Pancreas (tissue), 10 donors: ENCODE results near the gene CES4A. TPM values are rescaled to one million over a fixed set of nuclear protein-coding genes. Genes with fewer than 3 reads are reported as not detected.

Experiments used
- ATAC-seq, 4 donors: fragments of 200-7000 bp; cut with Tn5 transposase; one replicate each; pipeline versions ENCODE4 v1.8.0 to v1.9.1; 2020; ENCODE audit warnings: mild to moderate bottlenecking in 4 of 4, moderate library complexity in 4 of 4
- DNase-seq, 6 donors: peaks; one replicate each; pipeline ENCODE4 v3.0.0-alpha.2; 2020
- FAIRE-seq: peaks from 2 replicates; lab custom pipeline; 2012; peaks lifted over from hg19 to GRCh38; lab: Jason Lieb, UNC
- H3K27ac ChIP-seq, 4 donors: fragments of 200-600 bp; sonication (generic); 1 replicate in 3 of 4; 2 replicates in 1 of 4; pipeline versions ENCODE4 v1.5.0 to v1.8.0; 2020
- H3K27me3 ChIP-seq, 4 donors: fragments of 200-600 bp; one replicate each; pipeline ENCODE4 v1.8.0; 2021
- H3K36me3 ChIP-seq, 3 donors: fragments of 200-600 bp; sonication (generic) in 1 of 3; one replicate each; pipeline versions ENCODE4 v1.5.0 to v1.8.0; 2020 to 2021
- H3K4me1 ChIP-seq, 3 donors: fragments of 200-600 bp; one replicate each; pipeline ENCODE4 v1.8.0; 2021
- H3K4me3 ChIP-seq, 4 donors: fragments of 200-600 bp; sonication (generic) in 2 of 4; one replicate each; pipeline versions ENCODE4 v1.5.0 to v1.8.0; 2020 to 2021
- H3K9me3 ChIP-seq, 4 donors: fragments of 200-600 bp; one replicate each; pipeline ENCODE4 v1.8.0; 2021
- CTCF ChIP-seq, 4 donors: fragments of 200-600 bp; sonication (generic) in 3 of 4; IDR thresholded peaks; one replicate each; pipeline versions ENCODE4 v1.5.0 to v1.8.0; 2021; ENCODE audit warnings: antibody characterized with exemption in 4 of 4
- WGBS, 2 donors: extraction: QIAGEN DNeasy Blood & Tissue Kit; methylation state at CpG; one replicate each; pipeline ENCODE4 v1.1.7; 2013; 5-methylcytosine and 5-hydroxymethylcytosine counted together
- intact Hi-C, 3 donors: fragments of 100-400 bp; cut with DNase I; formaldehyde crosslinking; loops; one replicate each; pipeline versions ENCODE4 v1.11.1 to v1.14.2; 2022
- polyA plus RNA-seq, 2 donors: library from polyadenylated mRNA; stranded (reverse); fragments of 200-250 nt; gene quantifications; one replicate each; pipeline ENCODE4 v1.2.3, GENCODE V29; 2013
- total RNA-seq, 6 donors: library from RNA; stranded (reverse); fragmentation: NEBNext Ultra II Directional in 4 of 6; extraction: Animal tissue kit (Norgen Biotek cat#: 25700) in 4 of 6; gene quantifications; one replicate each; pipeline versions ENCODE4 v1.2.1 to v1.2.4, GENCODE V29; 2021 to 2023
- donor health status: healthy with polysubstance abuse.
- donor health status: DM: no; HTN: no; CAD: no; lungs with moderate emphysema.
- donor health status: DM: no; HTN: no; CAD: no.
- donor health status: control.
- donor health status: control.
- donor health status: Bipolar disorder and iron deficiency.
- donor health status: DM: yes; HTN: yes; CAD: no.
- donor health status: DM: no; HTN: no; CAD: no.
- donor health status: DM: no; HTN: no; CAD: no.
- donor health status: DM: yes; HTN: yes; CAD: no.

Gene CES4A
- total and polyA plus RNA-seq, 8 donors = 3.2 to 59.5 (median 5.7) TPM

GRCh38 chr16:67021321-67021720 lies 32.9 kb downstream of the CES4A start:
- no peaks in the 10 kb centered on the region for H3K9me3 ChIP-seq
- 84 to 90% methylated on average over 3 of the region's 3 CpGs for WGBS, 2 donors
- FAIRE-seq = no peak
- no peaks in the 10 kb centered on the region for H3K27me3 ChIP-seq
- peaks cover 0 to 7% (median 5%) of the 10 kb centered on the region in 3 donors for H3K4me1 ChIP-seq
- no peak for TF ChIP-seq CTCF (IDR thresholded peaks at IDR 0.05)
- intact Hi-C loops = no loop called here
- peak in 2 of 6 donors; percentile 0 to 4 for DNase-seq
- H3K4me3 ChIP-seq = no peak overlapping the region
- H3K27ac ChIP-seq = no peak overlapping the region
- no peaks in the 10 kb centered on the region for H3K36me3 ChIP-seq
- ATAC-seq = no peak

GRCh38 chr16:67022531-67023214 lies 34.3 kb downstream of the CES4A start:
- H3K4me1 ChIP-seq = peaks cover 0 to 7% (median 5%) of the 10 kb centered on the region in 3 donors
- H3K4me3 ChIP-seq = no peak overlapping the region
- FAIRE-seq (no peak), ATAC-seq (peak in 2 of 4 donors; percentile 13 to 51), DNase-seq (peak in 2 of 6 donors; percentile 3 to 8)
- no peaks in the 10 kb centered on the region for H3K9me3 ChIP-seq
- no peaks in the 10 kb centered on the region for H3K27me3 ChIP-seq
- H3K36me3 ChIP-seq = no peaks in the 10 kb centered on the region
- 26 to 27% methylated on average over 4 of the region's 4 CpGs for WGBS, 2 donors
- intact Hi-C loops = no loop called here
- H3K27ac ChIP-seq = peak overlapping the region in 1 of 4 donors; percentile 16
- TF ChIP-seq CTCF (IDR thresholded peaks at IDR 0.05) = no peak

DNA sequence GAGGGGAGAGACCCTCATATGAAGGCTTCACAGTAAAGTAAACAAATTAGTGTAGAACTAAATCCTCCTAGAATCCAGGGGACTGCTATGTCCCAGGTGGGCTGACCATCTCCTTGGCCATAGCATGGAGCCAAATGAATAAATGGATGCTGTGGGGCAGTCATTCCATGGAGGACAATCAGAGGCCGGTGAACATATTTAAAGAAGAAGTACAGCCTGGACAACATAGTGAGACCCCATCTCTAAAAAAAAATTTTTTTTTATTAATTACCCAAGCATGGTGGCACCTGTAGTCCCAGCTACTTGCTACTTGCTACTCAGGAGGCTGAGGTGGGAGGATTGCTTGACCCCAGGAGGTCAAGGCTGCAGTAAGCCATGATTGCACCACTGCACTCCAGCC lies 35.3 kb downstream of the CES4A start:
- H3K27me3 ChIP-seq = no peaks in the 10 kb centered on the region
- no peak for ATAC-seq
- no peaks in the 10 kb centered on the region for H3K36me3 ChIP-seq
- peaks cover 0 to 10% (median 5%) of the 10 kb centered on the region in 3 donors for H3K4me1 ChIP-seq
- no peak overlapping the region for H3K27ac ChIP-seq
- FAIRE-seq = no peak
- H3K4me3 ChIP-seq = no peak overlapping the region
- WGBS, 2 donors = 98 to 100% methylated on average over 1 of the region's 1 CpG
- TF ChIP-seq CTCF (IDR thresholded peaks at IDR 0.05) = no peak
- H3K9me3 ChIP-seq = no peaks in the 10 kb centered on the region
- intact Hi-C loops = no loop called here
- peak in 2 of 6 donors; percentile 3 to 6 for DNase-seq

- no peak for FAIRE-seq
Measured at GRCh38 chr16:67024384-67025209, 36.2 kb downstream of the CES4A start.

More at GRCh38 chr16:67024384-67025209, 36.2 kb downstream of the CES4A start:
- Histone ChIP-seq H3K27ac (no peak overlapping the region), H3K4me3 (no peak overlapping the region), H3K27me3 (no peaks in the 10 kb centered on the region), H3K4me1 (peaks cover 0 to 10% (median 5%) of the 10 kb centered on the region in 3 donors), H3K36me3 (no peaks in the 10 kb centered on the region), H3K9me3 (no peaks in the 10 kb centered on the region)
- 54 to 63% methylated on average over 4 of the region's 4 CpGs for WGBS, 2 donors
- ATAC-seq (no peak), DNase-seq (peak in 2 of 6 donors; percentile 3 to 4)
- intact Hi-C loops = no loop called here
- no peak for TF ChIP-seq CTCF (IDR thresholded peaks at IDR 0.05)
